Retinal pigment epithelial cell (primary cell): Measurements from ENCODE around the gene BMP6.
A peak's percentile ranks its signal among the peaks of the same experiment; 100 is the strongest.

Experiments
- DNase-seq: peaks from one replicate; pipeline ENCODE4 v3.0.0-alpha.2; 2010; ENCODE audit warnings: low read depth
- H3K4me3 ChIP-seq: 2 replicates; pipeline ENCODE4 v1.5.1; 2011; ENCODE audit warnings: mild to moderate bottlenecking, low read length, control low read depth, moderate library complexity
- TF ChIP-seq, protein P1 (sequence below): conservative IDR thresholded peaks from 2 replicates; pipeline ENCODE4 v1.5.1; 2011; ENCODE audit warnings: low read depth, low read length, control low read depth, inconsistent platforms

The BMP6 gene

GRCh38 chr6:7725849-7726415, at the start of gene BMP6:
BMP6 (plus strand) TSS chr6:7726099; CDS start chr6:7726956, 857 bp downstream.
- peak within 1 kb of the TSS; percentile 73 for H3K4me3 ChIP-seq
- DNase-seq = peak; percentile 71
- TF ChIP-seq, protein P1, sequence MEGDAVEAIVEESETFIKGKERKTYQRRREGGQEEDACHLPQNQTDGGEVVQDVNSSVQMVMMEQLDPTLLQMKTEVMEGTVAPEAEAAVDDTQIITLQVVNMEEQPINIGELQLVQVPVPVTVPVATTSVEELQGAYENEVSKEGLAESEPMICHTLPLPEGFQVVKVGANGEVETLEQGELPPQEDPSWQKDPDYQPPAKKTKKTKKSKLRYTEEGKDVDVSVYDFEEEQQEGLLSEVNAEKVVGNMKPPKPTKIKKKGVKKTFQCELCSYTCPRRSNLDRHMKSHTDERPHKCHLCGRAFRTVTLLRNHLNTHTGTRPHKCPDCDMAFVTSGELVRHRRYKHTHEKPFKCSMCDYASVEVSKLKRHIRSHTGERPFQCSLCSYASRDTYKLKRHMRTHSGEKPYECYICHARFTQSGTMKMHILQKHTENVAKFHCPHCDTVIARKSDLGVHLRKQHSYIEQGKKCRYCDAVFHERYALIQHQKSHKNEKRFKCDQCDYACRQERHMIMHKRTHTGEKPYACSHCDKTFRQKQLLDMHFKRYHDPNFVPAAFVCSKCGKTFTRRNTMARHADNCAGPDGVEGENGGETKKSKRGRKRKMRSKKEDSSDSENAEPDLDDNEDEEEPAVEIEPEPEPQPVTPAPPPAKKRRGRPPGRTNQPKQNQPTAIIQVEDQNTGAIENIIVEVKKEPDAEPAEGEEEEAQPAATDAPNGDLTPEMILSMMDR = no peak

DNA sequence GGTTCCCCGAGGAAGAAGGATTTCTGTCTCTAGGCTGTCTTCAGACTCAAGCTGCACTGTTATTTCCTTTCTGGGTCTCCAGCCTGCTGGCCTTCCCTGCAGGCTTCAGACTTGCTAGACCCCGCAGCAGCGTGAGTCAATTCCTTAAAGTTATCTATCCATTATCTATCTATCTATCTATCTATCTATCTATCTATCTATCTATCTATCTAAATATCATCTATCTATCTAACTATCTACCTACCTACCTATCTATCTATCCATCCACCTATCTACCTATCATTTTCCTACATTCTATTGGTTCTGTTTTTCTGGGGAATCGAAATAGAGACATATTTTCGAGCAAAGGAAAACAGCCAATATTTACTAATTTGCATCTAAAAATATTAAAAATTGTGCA, 48.7 kb upstream of the BMP6 start:
- no peak for DNase-seq
- TF ChIP-seq, protein P1 = no peak

DNA sequence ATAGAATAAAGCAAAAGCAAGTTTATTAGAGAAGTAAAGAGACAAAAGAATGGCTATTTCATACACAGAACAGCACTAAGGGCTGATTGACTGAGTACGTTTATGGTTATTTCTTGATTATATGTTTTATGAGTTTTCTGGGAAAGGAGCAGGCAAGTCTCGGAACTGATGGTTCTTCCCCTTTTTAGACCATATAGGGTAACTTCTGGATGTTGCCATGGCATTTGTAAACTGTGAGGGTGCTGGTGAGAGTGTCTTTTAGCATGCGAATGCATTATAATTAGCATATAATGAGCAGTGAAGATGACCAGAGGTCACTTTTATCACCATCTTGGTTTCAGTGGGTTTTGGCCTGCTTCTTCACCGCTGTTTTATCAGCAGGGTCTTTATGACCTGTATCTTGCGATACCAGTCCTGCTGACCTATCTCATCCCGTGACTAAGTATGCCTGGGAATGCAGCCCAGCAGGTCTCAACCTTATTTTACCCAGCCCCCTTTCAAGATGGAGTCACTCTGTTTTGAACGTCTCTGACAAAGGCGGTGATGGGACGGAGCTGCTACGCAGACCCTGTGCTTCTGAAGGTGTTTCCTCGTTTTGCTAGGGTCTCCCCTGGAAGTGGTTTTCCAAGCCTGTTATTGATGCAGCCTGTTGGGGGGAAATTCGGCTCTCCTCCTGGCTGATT, 45.4 kb upstream of the BMP6 start:
- DNase-seq = no peak
- TF ChIP-seq, protein P1 = no peak
- H3K4me3 ChIP-seq = no peak overlapping the region

More for the DNA sequence above, 48.7 kb upstream of the BMP6 start:
- no peak overlapping the region for H3K4me3 ChIP-seq

GRCh38 chr6:7681449-7681848, 44.5 kb upstream of the BMP6 start:
- H3K4me3 ChIP-seq = no peak overlapping the region
- TF ChIP-seq, protein P1 = no peak
- DNase-seq = no peak

GRCh38 chr6:7684076-7684475, 41.8 kb upstream of the BMP6 start:
- H3K4me3 ChIP-seq = no peak overlapping the region
- TF ChIP-seq, protein P1 = no peak
- DNase-seq = no peak

DNA sequence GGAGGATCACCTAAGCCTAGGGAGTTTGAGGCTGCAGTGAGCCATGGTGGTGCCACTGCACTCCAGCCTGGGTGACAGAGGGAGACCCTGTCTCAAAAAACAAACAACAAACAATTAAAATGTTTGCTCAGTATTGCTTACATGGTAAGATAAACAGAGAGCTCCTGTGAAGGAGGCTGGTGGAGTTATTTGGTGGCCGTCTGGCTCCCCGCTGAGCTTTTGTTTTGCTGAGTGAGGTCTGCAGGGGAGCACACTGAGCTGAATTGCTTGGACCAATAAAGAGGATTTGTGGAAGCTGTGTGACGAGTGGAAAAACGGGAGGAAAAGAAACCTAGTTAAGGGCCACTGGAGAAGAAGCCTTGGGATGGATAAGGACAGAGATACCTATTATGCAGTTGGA, 41.1 kb upstream of the BMP6 start:
- no peak overlapping the region for H3K4me3 ChIP-seq
- DNase-seq = no peak
- TF ChIP-seq, protein P1 = no peak

- no peak overlapping the region for H3K4me3 ChIP-seq
- TF ChIP-seq, protein P1 = no peak
- no peak for DNase-seq
These were observed 40.6 kb upstream of the BMP6 start for GRCh38 chr6:7685276-7685675.
